Sigmoid colon (tissue), 7 donors: Measurements from ENCODE around the gene KAT2A. TPM values are rescaled to one million over a fixed set of nuclear protein-coding genes. Genes with fewer than 3 reads are reported as not detected.

Experiments used
- DNase-seq: peaks from one replicate; pipeline ENCODE4 v3.0.0-alpha.2; 2019
- H3K27ac ChIP-seq, 4 donors: fragments of 200-600 bp; sonication (generic); one replicate each; pipeline ENCODE4 v1.5.1; 2016 to 2019; ENCODE audit warnings: mild to moderate bottlenecking in 1 of 4
- H3K27me3 ChIP-seq, 3 donors: fragments of 200-600 bp; sonication (generic); one replicate each; pipeline ENCODE4 v1.5.1; 2019; ENCODE audit warnings: mild to moderate bottlenecking in 1 of 3
- H3K36me3 ChIP-seq, 4 donors: fragments of 200-600 bp; sonication (generic); one replicate each; pipeline ENCODE4 v1.5.1; 2016 to 2019
- H3K4me1 ChIP-seq, 4 donors: fragments of 200-600 bp; sonication (generic); one replicate each; pipeline ENCODE4 v1.5.1; 2017 to 2019
- H3K4me3 ChIP-seq, 4 donors: fragments of 200-600 bp; sonication (generic); one replicate each; pipeline ENCODE4 v1.5.1; 2017 to 2019; ENCODE audit warnings: mild to moderate bottlenecking in 2 of 4, moderate library complexity in 1 of 4
- H3K9me3 ChIP-seq, 4 donors: fragments of 200-600 bp in 3 of 4; sonication (generic) in 3 of 4; one replicate each; pipeline versions ENCODE4 v1.5.1 to v1.6.1; 2013 to 2019
- EP300 ChIP-seq, 4 donors: sonication (generic); formaldehyde crosslinking; IDR thresholded peaks; one replicate each; pipeline ENCODE4 v1.6.1; 2017; ENCODE audit warnings: antibody characterized with exemption in 4 of 4
- POLR2A ChIP-seq, 2 donors: fragments of 450-650 bp; IDR thresholded peaks; one replicate each; pipeline ENCODE4 v1.6.1; 2016; ENCODE audit warnings: antibody characterized with exemption in 2 of 2, mild to moderate bottlenecking in 2 of 2, moderate library complexity in 2 of 2
- POLR2AphosphoS5 ChIP-seq, 4 donors: sonication (generic); formaldehyde crosslinking; IDR thresholded peaks; one replicate each; pipeline ENCODE4 v1.6.1; 2017; ENCODE audit warnings: antibody characterized with exemption in 4 of 4
- WGBS, 2 donors: extraction: QIAGEN DNeasy Blood & Tissue Kit; methylation state at CpG; one replicate each; pipeline ENCODE4 v1.1.7; 2013; 5-methylcytosine and 5-hydroxymethylcytosine counted together
- intact Hi-C: fragments of 100-400 bp; cut with DNase I; formaldehyde crosslinking; loops from one replicate; pipeline ENCODE4 v1.15.1; 2023
- polyA plus RNA-seq, 3 donors: library from polyadenylated mRNA; stranded (reverse); fragments of 200-250 nt; gene quantifications; one replicate each; pipeline ENCODE4 v1.2.3, GENCODE V29; 2013
- total RNA-seq, 4 donors: library from RNA; depleted of rRNA; stranded (reverse); fragments of >200 nt; gene quantifications; one replicate each; pipeline ENCODE4 v1.1.0, GENCODE V29; 2016
- TF ChIP-seq, protein P1 (sequence below), 4 experiments: fragments of 450-650 bp in 3 of 4; fragments of 200-600 bp in 1 of 4; IDR thresholded peaks; one replicate each; pipeline ENCODE4 v1.5.1; 2016 to 2019; ENCODE audit warnings: antibody characterized with exemption in 4 of 4, mild to moderate bottlenecking in 3 of 4, moderate library complexity in 2 of 4
- donor health status: healthy with polysubstance abuse.
- donor health status: Bipolar disorder and iron deficiency.
- donor health status: healthy.

KAT2A gene
- total and polyA plus RNA-seq, 7 donors: 6.9 to 95.8 (median 20.4) TPM

DNA sequence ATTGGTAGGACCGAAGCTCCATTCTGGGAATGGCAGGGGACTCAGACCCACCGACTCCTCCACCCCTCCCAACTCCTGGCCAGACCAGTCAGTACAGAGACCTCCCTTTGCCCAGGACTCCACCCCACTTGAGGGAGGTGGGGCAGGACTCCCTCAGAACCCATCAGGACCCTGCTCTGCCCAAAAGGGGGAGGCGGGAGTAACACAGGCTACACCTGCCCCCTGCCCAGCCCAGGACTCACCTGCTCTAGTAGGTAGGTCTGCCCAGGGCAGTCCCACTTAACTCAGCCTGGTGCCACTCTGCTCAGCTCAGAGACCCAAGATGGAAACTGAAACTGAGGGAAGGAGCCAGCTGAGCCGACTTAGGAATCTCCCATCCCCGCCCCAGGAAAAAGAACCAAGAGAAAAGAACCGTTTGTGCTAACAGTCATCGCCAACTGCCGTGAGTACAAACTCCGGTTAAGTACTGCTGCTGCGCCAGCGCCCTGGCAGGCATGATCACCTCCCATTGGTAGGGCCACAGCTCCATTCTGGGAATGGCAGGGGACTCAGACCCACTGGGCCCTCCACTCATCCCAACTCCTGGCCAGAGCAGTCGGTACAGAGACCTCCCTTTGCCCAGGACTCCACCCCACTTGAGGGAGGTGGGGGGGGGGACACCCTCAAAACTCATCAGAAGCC is 9.2 kb downstream of the KAT2A start:
- Histone ChIP-seq H3K4me1 (peaks cover 0 to 32% (median 27%) of the 10 kb centered on the region in 4 donors), H3K4me3 (peak overlapping the region; percentile 48 to 63 (median 61)), H3K36me3 (peaks cover 0 to 38% (median 3%) of the 10 kb centered on the region in 4 donors), H3K9me3 (no peaks in the 10 kb centered on the region), H3K27ac (peak overlapping the region; percentile 90 to 96 (median 92)), H3K27me3 (no peaks in the 10 kb centered on the region)
- peak; percentile 79 for DNase-seq
- TF ChIP-seq, protein P1, sequence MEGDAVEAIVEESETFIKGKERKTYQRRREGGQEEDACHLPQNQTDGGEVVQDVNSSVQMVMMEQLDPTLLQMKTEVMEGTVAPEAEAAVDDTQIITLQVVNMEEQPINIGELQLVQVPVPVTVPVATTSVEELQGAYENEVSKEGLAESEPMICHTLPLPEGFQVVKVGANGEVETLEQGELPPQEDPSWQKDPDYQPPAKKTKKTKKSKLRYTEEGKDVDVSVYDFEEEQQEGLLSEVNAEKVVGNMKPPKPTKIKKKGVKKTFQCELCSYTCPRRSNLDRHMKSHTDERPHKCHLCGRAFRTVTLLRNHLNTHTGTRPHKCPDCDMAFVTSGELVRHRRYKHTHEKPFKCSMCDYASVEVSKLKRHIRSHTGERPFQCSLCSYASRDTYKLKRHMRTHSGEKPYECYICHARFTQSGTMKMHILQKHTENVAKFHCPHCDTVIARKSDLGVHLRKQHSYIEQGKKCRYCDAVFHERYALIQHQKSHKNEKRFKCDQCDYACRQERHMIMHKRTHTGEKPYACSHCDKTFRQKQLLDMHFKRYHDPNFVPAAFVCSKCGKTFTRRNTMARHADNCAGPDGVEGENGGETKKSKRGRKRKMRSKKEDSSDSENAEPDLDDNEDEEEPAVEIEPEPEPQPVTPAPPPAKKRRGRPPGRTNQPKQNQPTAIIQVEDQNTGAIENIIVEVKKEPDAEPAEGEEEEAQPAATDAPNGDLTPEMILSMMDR (IDR thresholded peaks at IDR 0.05): no peak
- TF ChIP-seq POLR2A (IDR thresholded peaks at IDR 0.05): no peak
- TF ChIP-seq POLR2AphosphoS5 (IDR thresholded peaks at IDR 0.05): no peak
- no peak for TF ChIP-seq EP300 (IDR thresholded peaks at IDR 0.05)
- intact Hi-C loops: loop anchor here (5.0 kb wide), 1 partner anchor 145 kb away; the partner anchor contains the start of gene CNP
- WGBS, 2 donors: 5 to 22% methylated on average over 12 of the region's 12 CpGs

DNA sequence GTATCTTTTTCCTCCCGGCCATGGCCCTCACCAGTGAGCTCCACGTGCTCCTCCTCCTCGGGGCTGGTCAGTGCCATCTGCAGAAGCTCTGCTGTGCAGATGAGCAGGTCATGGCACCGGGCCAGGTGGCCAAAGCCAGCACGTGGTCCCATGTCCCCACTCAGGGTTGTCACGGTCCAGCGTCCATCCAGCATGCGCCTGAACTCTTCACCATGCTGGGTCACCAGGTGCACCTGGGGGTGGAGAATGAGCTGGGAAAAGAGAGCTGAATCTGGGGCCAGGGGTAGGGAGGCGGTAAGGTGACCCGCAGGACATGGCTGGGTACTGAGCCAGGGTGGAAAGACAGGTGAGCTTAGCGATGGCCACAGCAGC is 9.9 kb downstream of the KAT2A start:
- Histone ChIP-seq H3K27ac (peak overlapping the region; percentile 90 to 96 (median 92)), H3K27me3 (no peaks in the 10 kb centered on the region), H3K36me3 (peaks cover 0 to 36% (median 3%) of the 10 kb centered on the region in 4 donors), H3K9me3 (no peaks in the 10 kb centered on the region), H3K4me3 (peak overlapping the region in 3 of 4 donors; percentile 60 to 63 (median 62)), H3K4me1 (peaks cover 0 to 32% (median 26%) of the 10 kb centered on the region in 4 donors)
- no peak for DNase-seq
- no peak for TF ChIP-seq POLR2A (IDR thresholded peaks at IDR 0.05)
- no peak for TF ChIP-seq POLR2AphosphoS5 (IDR thresholded peaks at IDR 0.05)
- TF ChIP-seq, protein P1 (IDR thresholded peaks at IDR 0.05): no peak
- TF ChIP-seq EP300 (IDR thresholded peaks at IDR 0.05): no peak
- 90 to 93% methylated on average over 11 of the region's 11 CpGs for WGBS, 2 donors
- intact Hi-C loops: loop anchor here (5.0 kb wide), 1 partner anchor 144 kb away; the partner anchor contains the start of gene CNP

DNA sequence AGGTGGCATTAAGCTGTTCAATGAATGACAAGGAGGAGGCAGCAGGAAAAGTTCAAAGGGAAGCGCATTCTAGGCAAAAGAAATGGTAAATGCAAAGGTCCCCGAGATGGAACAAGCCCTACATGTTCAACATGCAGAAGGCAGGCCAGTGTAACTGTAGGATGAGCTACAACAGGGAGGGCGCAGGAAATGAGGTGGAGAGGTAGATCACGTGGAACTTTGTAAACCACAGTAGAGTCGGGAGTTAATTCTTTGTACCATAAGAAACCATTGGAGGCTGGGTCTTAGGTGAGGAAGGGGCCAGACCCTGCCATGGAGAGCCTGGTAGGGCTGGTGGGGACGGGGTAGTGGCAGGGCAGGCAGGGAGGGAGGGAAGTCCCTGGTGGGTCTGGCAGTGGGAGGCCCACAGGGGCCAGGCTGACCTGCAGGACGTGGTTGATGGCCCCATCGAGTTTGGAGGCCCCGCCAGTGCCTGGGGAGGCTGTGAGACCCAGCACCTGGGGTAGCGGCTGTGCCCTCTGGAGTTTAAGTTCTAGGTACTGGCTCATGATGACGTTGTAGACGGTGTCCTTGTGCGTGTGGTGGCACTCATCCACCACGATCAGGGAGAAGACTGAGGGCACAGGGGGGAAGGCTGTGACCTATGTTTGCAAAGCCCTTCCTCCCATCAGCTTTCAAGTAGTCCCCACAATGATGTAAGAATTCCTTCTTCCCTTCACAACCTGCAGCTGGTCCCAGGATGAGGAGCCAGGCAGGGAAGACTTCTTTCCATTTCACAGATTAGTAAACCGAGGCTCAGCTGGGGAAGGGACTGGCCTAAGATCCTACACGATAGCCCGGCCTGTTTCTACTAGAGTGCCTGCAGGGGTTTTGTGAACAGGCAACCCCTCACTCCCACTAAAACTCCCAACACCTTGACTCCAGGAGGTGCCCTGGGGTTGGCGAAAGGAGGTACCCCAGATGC is 10.6 kb downstream of the KAT2A start:
- peaks cover 0 to 33% (median 7%) of the 10 kb centered on the region in 4 donors for H3K36me3 ChIP-seq
- H3K9me3 ChIP-seq: no peaks in the 10 kb centered on the region
- no peaks in the 10 kb centered on the region for H3K27me3 ChIP-seq
- H3K4me1 ChIP-seq: peaks cover 0 to 32% (median 26%) of the 10 kb centered on the region in 4 donors
- TF ChIP-seq EP300 (IDR thresholded peaks at IDR 0.05): no peak
- TF ChIP-seq POLR2A (IDR thresholded peaks at IDR 0.05): no peak
- TF ChIP-seq, protein P1 (IDR thresholded peaks at IDR 0.05): no peak
- no peak for TF ChIP-seq POLR2AphosphoS5 (IDR thresholded peaks at IDR 0.05)
- 90 to 92% methylated on average over 18 of the region's 18 CpGs for WGBS, 2 donors
- intact Hi-C loops: loop anchor here (5.0 kb wide), 1 partner anchor 143 kb away; the partner anchor contains the start of gene CNP
- no peak overlapping the region for H3K4me3 ChIP-seq
- H3K27ac ChIP-seq: peak overlapping the region in 3 of 4 donors; percentile 90 to 96 (median 95)
- DNase-seq: no peak

DNA sequence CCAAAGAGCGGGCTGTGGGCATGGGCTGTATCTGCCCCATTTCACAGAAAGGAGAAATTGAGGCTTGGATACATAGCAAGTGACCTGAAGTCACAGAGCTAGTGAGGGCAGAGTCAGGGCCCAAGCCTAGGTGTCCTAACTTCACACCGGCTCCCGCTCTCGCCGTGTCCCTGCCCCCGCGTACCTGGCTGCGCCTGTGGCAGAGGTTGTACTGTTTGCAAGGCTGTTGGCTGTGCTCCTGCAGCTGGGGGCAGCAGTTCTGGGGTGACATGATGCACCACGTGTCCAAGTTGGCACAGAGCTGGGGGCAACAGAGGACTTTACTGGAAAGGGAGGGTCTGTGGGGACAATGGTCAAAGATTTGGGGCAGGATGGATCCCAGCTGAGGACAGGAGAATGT is 12.1 kb downstream of the KAT2A start:
- 91 to 97% methylated on average over 9 of the region's 9 CpGs for WGBS, 2 donors
- Histone ChIP-seq H3K4me3 (no peak overlapping the region), H3K4me1 (peaks cover 0 to 32% (median 26%) of the 10 kb centered on the region in 4 donors), H3K9me3 (no peaks in the 10 kb centered on the region), H3K36me3 (peaks cover 0 to 28% (median 6%) of the 10 kb centered on the region in 4 donors), H3K27me3 (no peaks in the 10 kb centered on the region), H3K27ac (no peak overlapping the region)
- intact Hi-C loops: no loop called here
- no peak for DNase-seq
- TF ChIP-seq EP300 (IDR thresholded peaks at IDR 0.05) (no peak), POLR2AphosphoS5 (IDR thresholded peaks at IDR 0.05) (no peak), POLR2A (IDR thresholded peaks at IDR 0.05) (no peak)
- TF ChIP-seq, protein P1 (IDR thresholded peaks at IDR 0.05): no peak
